Hepatocyte (in vitro differentiated cells): Measurements from ENCODE around the gene GNG12.

ENCODE experiments used
- CTCF ChIP-seq: fragments of 200-600 bp; sonication (generic); IDR thresholded peaks from 2 replicates; pipeline ENCODE4 v1.5.1; 2016; ENCODE audit warnings: antibody characterized with exemption, mild to moderate bottlenecking; ENCODE audit not compliant: poor library complexity
- EZH2 ChIP-seq: fragments of 200-600 bp; sonication (generic); IDR thresholded peaks from 2 replicates; pipeline ENCODE4 v1.6.1; 2016; ENCODE audit warnings: antibody characterized with exemption, mild to moderate bottlenecking, borderline replicate concordance
- EZH2phosphoT487 ChIP-seq: fragments of 200-600 bp; sonication (generic); IDR thresholded peaks from one replicate; pipeline ENCODE4 v1.6.1; 2018; ENCODE audit warnings: antibody characterized with exemption, mild to moderate bottlenecking, low read depth, moderate library complexity; ENCODE audit not compliant: unreplicated experiment, severe bottlenecking

DNA sequence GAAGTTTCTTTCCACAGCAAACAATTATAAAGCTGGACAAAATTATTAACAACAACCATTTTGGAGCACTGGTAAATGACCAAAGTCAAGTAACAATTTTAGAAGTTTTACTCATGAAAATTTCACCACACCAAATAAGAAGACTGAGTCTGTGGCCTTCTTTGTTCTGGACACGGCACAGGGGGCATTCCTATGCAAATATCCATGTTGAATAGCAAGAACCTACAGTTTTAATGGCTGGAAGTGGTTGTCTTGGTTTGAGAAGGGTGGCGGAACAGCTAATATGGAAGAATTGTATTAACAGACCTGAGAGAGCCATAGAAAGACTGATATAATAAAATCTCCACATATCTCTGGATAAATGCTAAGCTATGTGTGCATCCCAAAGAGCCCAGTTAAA is 177.7 kb downstream of the GNG12 start:
- TF ChIP-seq CTCF (no peak), EZH2phosphoT487 (no peak), EZH2 (no peak)
